Trophoblast cell (in vitro differentiated cells and primary cell): ENCODE data around the gene CROCC2.

ENCODE experiments used
- DNase-seq, 2 donors: peaks; one replicate each; pipeline ENCODE4 v3.0.0-alpha.2; 2016
- H2AFZ ChIP-seq: 2 replicates; pipeline ENCODE4 v1.6.1; 2013; ENCODE audit warnings: low read length, moderate library complexity, mild to moderate bottlenecking; ENCODE audit not compliant: insufficient read depth, poor library complexity
- H2AK5ac ChIP-seq: 2 replicates; pipeline ENCODE4 v1.6.1; 2013; ENCODE audit warnings: mild to moderate bottlenecking, low read length
- H2BK120ac ChIP-seq: 2 replicates; pipeline ENCODE4 v1.6.1; 2013; ENCODE audit warnings: low read length, mild to moderate bottlenecking, moderate library complexity; ENCODE audit not compliant: insufficient read depth, poor library complexity
- H2BK12ac ChIP-seq: 2 replicates; pipeline ENCODE4 v1.6.1; 2013; ENCODE audit warnings: mild to moderate bottlenecking, low read length, moderate library complexity
- H2BK5ac ChIP-seq: 2 replicates; pipeline ENCODE4 v1.6.1; 2013; ENCODE audit warnings: low read length, low read depth, moderate library complexity, mild to moderate bottlenecking; ENCODE audit not compliant: poor library complexity
- H3K14ac ChIP-seq: 2 replicates; pipeline ENCODE4 v1.6.1; 2013; ENCODE audit warnings: mild to moderate bottlenecking, low read length
- H3K18ac ChIP-seq: 2 replicates; pipeline ENCODE4 v1.6.1; 2013; ENCODE audit warnings: mild to moderate bottlenecking, low read length
- H3K23ac ChIP-seq: 2 replicates; pipeline ENCODE4 v1.6.1; 2013; ENCODE audit warnings: low read length
- H3K27ac ChIP-seq: 2 replicates; pipeline ENCODE4 v1.5.1; 2013; ENCODE audit warnings: low read depth, mild to moderate bottlenecking, inconsistent platforms, low read length, moderate library complexity
- H3K27me3 ChIP-seq: 2 replicates; pipeline ENCODE4 v1.6.1; 2013; ENCODE audit warnings: inconsistent platforms, mild to moderate bottlenecking, low read length, moderate library complexity; ENCODE audit not compliant: insufficient read depth
- H3K36me3 ChIP-seq, 2 experiments: 1 replicate in 1 of 2; 2 replicates in 1 of 2; pipeline ENCODE4 v1.6.1; 2013; ENCODE audit warnings: low read length in 2 of 2, mild to moderate bottlenecking in 2 of 2, moderate library complexity in 1 of 2; ENCODE audit not compliant: insufficient read depth in 2 of 2, control insufficient read depth in 1 of 2
- H3K4ac ChIP-seq: 2 replicates; pipeline ENCODE4 v1.6.1; 2013; ENCODE audit warnings: low read depth, mild to moderate bottlenecking, low read length, moderate library complexity
- H3K4me1 ChIP-seq, 2 experiments: 1 replicate in 1 of 2; 2 replicates in 1 of 2; pipeline ENCODE4 v1.6.1; 2013; ENCODE audit warnings: low read length in 2 of 2, mild to moderate bottlenecking in 2 of 2, moderate library complexity in 1 of 2; ENCODE audit not compliant: insufficient read depth in 2 of 2, control insufficient read depth in 1 of 2
- H3K4me2 ChIP-seq: 2 replicates; pipeline ENCODE4 v1.6.1; 2013; ENCODE audit warnings: inconsistent platforms, mild to moderate bottlenecking, low read length, moderate library complexity
- H3K4me3 ChIP-seq: 2 replicates; pipeline ENCODE4 v1.5.1; 2013; ENCODE audit warnings: mild to moderate bottlenecking, low read depth, low read length, inconsistent platforms
- H3K79me1 ChIP-seq: one replicate; pipeline ENCODE4 v1.6.1; 2013; ENCODE audit warnings: low read length
- H3K79me2 ChIP-seq: 2 replicates; pipeline ENCODE4 v1.6.1; 2013; ENCODE audit warnings: low read length, mild to moderate bottlenecking; ENCODE audit not compliant: control insufficient read depth, insufficient read depth, poor library complexity
- H3K9ac ChIP-seq: 2 replicates; pipeline ENCODE4 v1.6.1; 2013; ENCODE audit warnings: mild to moderate bottlenecking, low read length
- H3K9me3 ChIP-seq: 2 replicates; pipeline ENCODE4 v1.6.1; 2013; ENCODE audit warnings: low read depth, mild to moderate bottlenecking, control low read depth, inconsistent platforms, low read length; ENCODE audit not compliant: insufficient read depth
- H4K12ac ChIP-seq: 2 replicates; pipeline ENCODE4 v1.6.1; 2013; ENCODE audit warnings: low read depth, mild to moderate bottlenecking, low read length, moderate library complexity
- H4K8ac ChIP-seq: 2 replicates; pipeline ENCODE4 v1.6.1; 2013; ENCODE audit warnings: low read depth, mild to moderate bottlenecking, low read length, moderate library complexity
- H4K91ac ChIP-seq: one replicate; pipeline ENCODE4 v1.6.1; 2013; ENCODE audit warnings: low read depth, mild to moderate bottlenecking, low read length, moderate library complexity
- WGBS: extraction: QIAGEN DNeasy Blood & Tissue Kit; methylation state at CpG from one replicate; pipeline ENCODE4 v1.1.7; 2013; ENCODE audit warnings: missing lambda C conversion rate; ENCODE audit not compliant: insufficient read length, insufficient coverage; ENCODE audit errors: extremely low coverage; 5-methylcytosine and 5-hydroxymethylcytosine counted together

Gene CROCC2

DNA sequence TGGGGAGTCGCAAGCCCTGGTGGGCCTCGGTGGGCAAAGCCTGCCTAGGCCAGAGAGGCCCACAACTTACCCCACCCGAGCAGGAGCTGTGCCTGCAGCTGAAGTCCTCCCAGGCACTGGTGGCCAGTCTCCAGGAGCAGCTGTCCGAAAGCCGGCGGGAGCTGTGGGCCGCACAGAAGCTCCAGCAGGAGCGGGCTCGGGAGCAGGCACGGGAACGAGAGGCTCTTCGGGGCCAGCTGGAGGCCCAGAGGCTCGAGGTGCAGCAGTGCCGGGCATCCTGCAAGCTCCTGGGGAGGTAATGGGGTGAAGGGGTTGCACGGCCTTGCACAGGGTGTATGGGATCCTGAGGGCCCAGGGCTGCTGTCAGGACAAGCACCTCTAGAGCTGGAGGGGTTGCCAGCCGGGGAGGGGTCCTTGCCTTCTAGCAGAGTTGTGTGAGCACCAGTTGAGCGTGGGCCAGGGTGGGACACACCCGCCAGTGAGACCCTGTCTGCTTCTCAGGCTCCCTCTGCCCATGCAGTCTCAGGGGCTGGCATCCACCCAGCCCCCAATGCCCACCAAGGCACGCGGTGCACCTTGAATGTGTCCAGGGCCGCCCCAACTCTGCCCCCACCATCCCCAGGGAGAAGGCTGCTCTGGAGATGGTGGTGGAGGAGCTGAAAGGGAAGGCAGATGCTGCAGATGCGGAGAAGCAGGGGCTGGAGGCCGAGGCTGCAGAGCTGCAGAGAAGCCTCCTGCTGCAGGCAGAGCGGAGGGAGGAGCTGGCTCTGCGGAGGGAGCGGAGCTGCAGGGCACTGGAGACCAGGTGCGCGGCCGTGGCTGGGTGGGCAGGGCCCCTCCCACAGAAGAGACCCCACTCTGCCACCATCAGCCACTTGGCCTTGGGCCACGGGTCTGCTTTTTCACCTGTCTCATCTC is 27.2 kb downstream of the CROCC2 start:
- H3K9ac ChIP-seq = no peak overlapping the region
- no peaks in the 10 kb centered on the region for H3K36me3 ChIP-seq
- no peak overlapping the region for H4K8ac ChIP-seq
- no peak overlapping the region for H3K23ac ChIP-seq
- no peak overlapping the region for H4K12ac ChIP-seq
- no peaks in the 10 kb centered on the region for H3K4me1 ChIP-seq
- no peak overlapping the region for H3K27ac ChIP-seq
- H3K79me1 ChIP-seq = no peaks in the 10 kb centered on the region
- no peak overlapping the region for H3K14ac ChIP-seq
- H3K4ac ChIP-seq = no peak overlapping the region
- H3K4me2 ChIP-seq = no peak overlapping the region
- no CpG with 5 or more reads among the region's 30 CpGs for WGBS
- no peak overlapping the region for H4K91ac ChIP-seq
- H2AFZ ChIP-seq = no peak overlapping the region
- no peak overlapping the region for H3K18ac ChIP-seq
- H3K9me3 ChIP-seq = peaks cover 3% of the 10 kb centered on the region
- no peak overlapping the region for H2BK12ac ChIP-seq
- H3K79me2 ChIP-seq = no peaks in the 10 kb centered on the region
- DNase-seq = no peak
- H2AK5ac ChIP-seq = no peak overlapping the region
- no peak overlapping the region for H2BK5ac ChIP-seq
- H3K4me3 ChIP-seq = no peak overlapping the region
- no peaks in the 10 kb centered on the region for H3K27me3 ChIP-seq
- no peak overlapping the region for H2BK120ac ChIP-seq

DNA sequence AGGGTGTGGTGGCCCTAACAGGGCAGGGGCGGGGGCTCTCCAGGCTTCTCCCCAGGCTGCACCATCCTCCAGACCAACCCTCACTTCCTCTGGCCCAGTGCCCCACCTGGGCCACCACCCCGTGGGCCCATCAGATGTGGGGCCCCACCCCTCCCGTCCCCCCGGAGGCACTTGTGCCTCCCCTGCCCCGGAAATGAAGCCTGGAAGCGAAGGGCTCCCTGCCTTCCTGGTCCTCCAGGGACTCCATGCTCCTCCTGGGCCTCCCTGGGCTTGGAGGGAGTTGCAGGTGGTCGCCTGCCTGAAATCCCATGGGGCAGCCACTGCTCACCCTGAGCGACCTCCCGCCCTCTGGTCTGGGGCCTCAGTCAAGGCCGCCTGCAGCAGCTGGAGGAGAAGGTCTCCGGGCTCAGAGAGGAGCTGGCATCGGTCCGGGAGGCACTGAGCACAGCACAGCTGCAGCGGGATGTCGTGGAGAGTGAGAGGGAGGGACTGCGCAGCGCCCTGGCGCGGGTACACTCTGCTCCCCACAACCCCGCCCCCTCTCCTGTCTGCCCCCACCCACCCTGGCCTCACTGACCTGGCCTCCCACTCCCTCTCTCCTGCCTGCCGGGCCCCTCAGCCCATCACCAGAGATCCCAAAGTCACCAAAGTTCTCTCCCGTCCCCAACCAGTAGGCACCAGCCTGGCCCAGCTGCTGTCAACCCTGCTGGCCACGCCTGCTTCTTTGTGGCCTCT is 28.0 kb downstream of the CROCC2 start:
- Histone ChIP-seq H3K23ac (no peak overlapping the region), H3K4me3 (no peak overlapping the region), H2AK5ac (no peak overlapping the region), H2BK5ac (no peak overlapping the region), H4K91ac (no peak overlapping the region), H4K12ac (no peak overlapping the region), H2BK120ac (no peak overlapping the region), H2AFZ (no peak overlapping the region), H3K4me1 (no peaks in the 10 kb centered on the region), H3K27me3 (no peaks in the 10 kb centered on the region), H3K18ac (no peak overlapping the region), H3K9me3 (peaks cover 1% of the 10 kb centered on the region), H3K36me3 (no peaks in the 10 kb centered on the region), H3K14ac (no peak overlapping the region), H3K79me2 (no peaks in the 10 kb centered on the region), H3K4ac (no peak overlapping the region), H3K27ac (no peak overlapping the region), H4K8ac (no peak overlapping the region), H2BK12ac (no peak overlapping the region), H3K4me2 (no peak overlapping the region), H3K9ac (no peak overlapping the region), H3K79me1 (no peaks in the 10 kb centered on the region)
- WGBS = no CpG with 5 or more reads among the region's 23 CpGs
- DNase-seq = no peak

DNA sequence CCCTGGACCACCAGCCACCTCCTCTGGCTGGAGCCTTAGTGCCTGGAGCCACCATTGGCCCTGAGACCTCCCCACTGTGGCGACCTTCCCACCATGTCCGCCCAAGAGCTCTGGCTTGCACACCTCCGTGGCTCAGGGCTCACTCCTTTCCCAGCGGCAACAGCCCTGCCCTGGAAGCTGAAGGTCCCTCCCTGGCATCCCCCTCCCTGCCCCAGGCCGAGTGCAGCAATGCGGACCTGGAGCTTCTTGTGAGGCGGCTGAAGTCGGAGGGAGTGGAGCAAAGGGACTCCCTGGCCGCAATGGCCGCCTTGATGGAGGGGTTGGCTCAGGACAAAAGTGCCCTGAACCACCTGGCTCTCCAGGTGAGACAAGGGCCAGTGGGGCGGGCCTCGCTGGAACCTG is 28.6 kb downstream of the CROCC2 start:
- Histone ChIP-seq H3K27ac (no peak overlapping the region), H4K8ac (no peak overlapping the region), H2AK5ac (no peak overlapping the region), H3K9ac (no peak overlapping the region), H3K4me2 (no peak overlapping the region), H3K9me3 (peaks cover 1% of the 10 kb centered on the region), H2BK12ac (no peak overlapping the region), H4K91ac (no peak overlapping the region), H3K79me1 (no peaks in the 10 kb centered on the region), H3K14ac (no peak overlapping the region), H3K27me3 (no peaks in the 10 kb centered on the region), H3K4ac (no peak overlapping the region), H3K23ac (no peak overlapping the region), H2BK5ac (no peak overlapping the region), H3K4me3 (no peak overlapping the region), H4K12ac (no peak overlapping the region), H3K36me3 (no peaks in the 10 kb centered on the region), H2BK120ac (no peak overlapping the region), H3K79me2 (no peaks in the 10 kb centered on the region), H3K4me1 (no peaks in the 10 kb centered on the region), H2AFZ (no peak overlapping the region), H3K18ac (no peak overlapping the region)
- DNase-seq = no peak
- WGBS = no CpG with 5 or more reads among the region's 12 CpGs

DNA sequence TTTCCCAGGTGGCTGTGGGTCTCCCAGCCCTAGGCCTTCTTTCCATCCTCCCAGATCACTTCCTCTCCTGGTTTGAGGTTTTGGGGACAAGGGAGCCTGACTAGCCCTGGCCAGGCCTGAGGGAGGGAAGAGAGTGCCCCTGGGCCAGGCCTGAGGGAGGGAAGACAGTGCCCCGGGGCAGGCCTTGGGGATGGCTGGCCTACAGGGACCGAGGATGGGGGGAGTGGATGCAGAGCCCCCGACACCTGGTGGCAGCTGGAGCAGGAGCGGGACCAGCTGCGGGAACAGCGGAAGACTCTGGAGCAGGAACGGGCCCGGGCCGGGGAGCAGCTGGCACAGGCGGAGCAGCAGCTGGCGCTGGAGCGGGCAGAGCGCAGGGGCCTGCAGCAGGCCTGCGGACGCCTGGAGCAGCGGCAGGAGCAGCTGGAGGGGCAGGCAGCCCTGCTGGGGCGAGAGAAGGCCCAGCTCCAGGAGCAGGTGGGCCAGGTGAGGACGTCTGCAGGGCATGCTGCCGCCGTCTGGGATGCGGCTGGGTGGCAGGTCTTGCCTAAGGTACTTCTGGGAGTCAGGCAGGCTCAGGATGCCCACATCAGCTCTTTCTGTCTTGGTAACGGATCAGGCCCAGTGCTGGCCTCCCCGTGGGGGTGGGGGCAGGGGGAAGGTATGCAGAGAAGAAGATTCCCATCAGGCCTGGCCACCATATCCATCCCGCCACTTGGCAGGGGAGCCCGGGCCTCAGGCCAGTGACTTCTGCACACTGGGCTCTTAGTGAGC is 29.2 kb downstream of the CROCC2 start:
- Histone ChIP-seq H4K8ac (no peak overlapping the region), H2AK5ac (no peak overlapping the region), H3K9me3 (peaks cover 1% of the 10 kb centered on the region), H2BK5ac (no peak overlapping the region), H3K23ac (no peak overlapping the region), H3K9ac (no peak overlapping the region), H3K4me1 (no peaks in the 10 kb centered on the region), H3K27me3 (no peaks in the 10 kb centered on the region), H3K18ac (no peak overlapping the region), H3K14ac (no peak overlapping the region), H3K36me3 (no peaks in the 10 kb centered on the region), H3K79me2 (no peaks in the 10 kb centered on the region), H3K79me1 (no peaks in the 10 kb centered on the region), H3K4ac (no peak overlapping the region), H3K4me2 (no peak overlapping the region), H4K91ac (no peak overlapping the region), H3K27ac (no peak overlapping the region), H3K4me3 (no peak overlapping the region), H2BK12ac (no peak overlapping the region), H2BK120ac (no peak overlapping the region), H2AFZ (no peak overlapping the region), H4K12ac (no peak overlapping the region)
- no CpG with 5 or more reads among the region's 25 CpGs for WGBS
- DNase-seq = no peak
